Ecto neural progenitor cell (in vitro differentiated cells): ENCODE results near the gene ALPK3.

Source experiments
- DNase-seq: peaks from one replicate; pipeline ENCODE4 v3.0.0-alpha.2; 2018; ENCODE audit warnings: low spot score

The ALPK3 gene

GRCh38 chr15:84816694-84817465 is at the start of gene ALPK3:
ALPK3 (plus strand) TSS chr15:84817356; CDS start chr15:84817453, 97 bp downstream.
- no peak for DNase-seq

- DNase-seq, result no peak
Observed at GRCh38 chr15:84772031-84772430, 45.1 kb upstream of the ALPK3 start.

GRCh38 chr15:84772467-84772866 is 44.7 kb upstream of the ALPK3 start:
- no peak for DNase-seq

GRCh38 chr15:84773716-84774115 is 43.4 kb upstream of the ALPK3 start:
- no peak for DNase-seq

GRCh38 chr15:84775867-84776449 is 41.2 kb upstream of the ALPK3 start:
- DNase-seq, result no peak

- no peak for DNase-seq
Observed at GRCh38 chr15:84778194-84778593, 39.0 kb upstream of the ALPK3 start.

GRCh38 chr15:84780492-84780891 is 36.7 kb upstream of the ALPK3 start:
- DNase-seq, result no peak

- no peak for DNase-seq
Observed at GRCh38 chr15:84781495-84781894, 35.7 kb upstream of the ALPK3 start.

- DNase-seq, result no peak
Observed at GRCh38 chr15:84782346-84782745, 34.8 kb upstream of the ALPK3 start.

GRCh38 chr15:84783493-84784251 is 33.5 kb upstream of the ALPK3 start:
- DNase-seq, result no peak

- DNase-seq, result no peak
Observed at GRCh38 chr15:84784262-84784661, 32.9 kb upstream of the ALPK3 start.

GRCh38 chr15:84785053-84785452 is 32.1 kb upstream of the ALPK3 start:
- DNase-seq, result no peak

- DNase-seq, result no peak
Observed at GRCh38 chr15:84788500-84788899, 28.7 kb upstream of the ALPK3 start.

- no peak for DNase-seq
Observed at GRCh38 chr15:84789762-84790161, 27.4 kb upstream of the ALPK3 start.

- no peak for DNase-seq
Observed at GRCh38 chr15:84790676-84791075, 26.5 kb upstream of the ALPK3 start.

- DNase-seq, result no peak
Observed at GRCh38 chr15:84791763-84792162, 25.4 kb upstream of the ALPK3 start.

- DNase-seq, result no peak
Observed at GRCh38 chr15:84793431-84794161, 23.6 kb upstream of the ALPK3 start.

- no peak for DNase-seq
Observed at GRCh38 chr15:84794162-84794547, 23.0 kb upstream of the ALPK3 start.

- DNase-seq, result no peak
Observed at GRCh38 chr15:84795186-84795585, 22.0 kb upstream of the ALPK3 start.

- no peak for DNase-seq
Observed at GRCh38 chr15:84797212-84797611, 19.9 kb upstream of the ALPK3 start.

GRCh38 chr15:84797801-84798200 is 19.4 kb upstream of the ALPK3 start:
- DNase-seq, result no peak

GRCh38 chr15:84798436-84798946 is 18.7 kb upstream of the ALPK3 start:
- DNase-seq, result no peak
